ENCODE data around the gene KMT2A.

DNA sequence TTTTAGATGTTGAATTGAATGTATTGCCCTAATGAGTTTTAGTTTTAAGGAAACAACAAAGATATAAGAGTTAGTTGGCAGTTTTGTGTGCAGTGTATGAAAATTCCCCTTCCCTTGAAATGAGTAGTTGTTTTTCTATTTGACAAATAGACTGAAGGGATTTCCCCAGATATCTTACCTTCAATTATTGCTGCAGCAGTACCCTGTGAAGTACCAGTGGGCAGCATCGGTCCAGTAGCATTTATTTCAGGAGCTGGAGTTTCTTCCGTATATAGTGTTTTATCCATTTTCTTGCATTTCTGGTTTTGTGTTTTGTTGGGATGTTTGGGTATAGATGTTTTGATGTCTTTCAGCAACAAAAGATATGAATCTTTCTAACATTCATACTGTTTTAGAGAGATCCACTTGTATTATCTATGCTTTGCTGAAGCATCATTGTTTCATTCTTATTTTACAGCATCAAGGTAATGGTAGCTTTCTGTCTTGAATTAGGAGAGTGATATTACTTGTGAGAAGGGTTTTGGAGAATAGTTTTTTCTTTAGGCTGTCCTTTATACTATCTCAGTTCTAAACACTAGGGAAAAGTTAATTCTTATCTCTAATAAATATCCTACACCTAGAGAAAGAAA is 7.4 kb downstream of the KMT2A start:
- TF ChIP-seq, protein P1, sequence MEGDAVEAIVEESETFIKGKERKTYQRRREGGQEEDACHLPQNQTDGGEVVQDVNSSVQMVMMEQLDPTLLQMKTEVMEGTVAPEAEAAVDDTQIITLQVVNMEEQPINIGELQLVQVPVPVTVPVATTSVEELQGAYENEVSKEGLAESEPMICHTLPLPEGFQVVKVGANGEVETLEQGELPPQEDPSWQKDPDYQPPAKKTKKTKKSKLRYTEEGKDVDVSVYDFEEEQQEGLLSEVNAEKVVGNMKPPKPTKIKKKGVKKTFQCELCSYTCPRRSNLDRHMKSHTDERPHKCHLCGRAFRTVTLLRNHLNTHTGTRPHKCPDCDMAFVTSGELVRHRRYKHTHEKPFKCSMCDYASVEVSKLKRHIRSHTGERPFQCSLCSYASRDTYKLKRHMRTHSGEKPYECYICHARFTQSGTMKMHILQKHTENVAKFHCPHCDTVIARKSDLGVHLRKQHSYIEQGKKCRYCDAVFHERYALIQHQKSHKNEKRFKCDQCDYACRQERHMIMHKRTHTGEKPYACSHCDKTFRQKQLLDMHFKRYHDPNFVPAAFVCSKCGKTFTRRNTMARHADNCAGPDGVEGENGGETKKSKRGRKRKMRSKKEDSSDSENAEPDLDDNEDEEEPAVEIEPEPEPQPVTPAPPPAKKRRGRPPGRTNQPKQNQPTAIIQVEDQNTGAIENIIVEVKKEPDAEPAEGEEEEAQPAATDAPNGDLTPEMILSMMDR (IDR thresholded peaks at IDR 0.05): no peak
- TF ChIP-seq POLR2A (IDR thresholded peaks at IDR 0.05): no peak
